NCI-H82 treated with DMSO at 0.1 percent for 48 hours (cell line): ENCODE data around the gene CALCOCO1.
"Not testable (repeated sequence)": the region's sequence is repeated elsewhere in the genome, so short reads cannot be mapped to it uniquely, and the experiment has no call there.

Source experiments
- DNase-seq: peaks from one replicate; lab custom pipeline; 2025; ENCODE audit not compliant: unreplicated experiment; lab: John Stamatoyannopoulos, UW

CALCOCO1 gene

DNA sequence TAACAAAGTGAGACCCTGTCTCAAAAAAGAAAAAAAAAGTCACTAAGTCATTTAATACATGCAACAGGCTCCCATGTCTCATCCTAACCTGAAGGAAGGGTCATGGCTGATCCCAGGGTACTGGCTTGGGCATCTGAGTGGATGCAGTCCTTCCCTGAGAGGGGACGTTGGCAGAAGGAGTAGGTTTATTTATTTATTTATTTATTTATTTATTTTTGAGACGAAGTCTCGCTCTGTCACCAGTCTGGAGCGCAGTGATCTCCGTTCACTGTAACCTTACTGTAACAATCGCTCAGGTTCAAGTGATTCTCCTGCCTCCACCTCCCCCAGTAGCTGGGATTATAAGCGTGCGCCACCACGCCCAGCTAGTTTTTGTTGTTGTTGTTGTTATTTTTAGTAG, 7.2 kb upstream of the CALCOCO1 start:
- no peak for DNase-seq

DNA sequence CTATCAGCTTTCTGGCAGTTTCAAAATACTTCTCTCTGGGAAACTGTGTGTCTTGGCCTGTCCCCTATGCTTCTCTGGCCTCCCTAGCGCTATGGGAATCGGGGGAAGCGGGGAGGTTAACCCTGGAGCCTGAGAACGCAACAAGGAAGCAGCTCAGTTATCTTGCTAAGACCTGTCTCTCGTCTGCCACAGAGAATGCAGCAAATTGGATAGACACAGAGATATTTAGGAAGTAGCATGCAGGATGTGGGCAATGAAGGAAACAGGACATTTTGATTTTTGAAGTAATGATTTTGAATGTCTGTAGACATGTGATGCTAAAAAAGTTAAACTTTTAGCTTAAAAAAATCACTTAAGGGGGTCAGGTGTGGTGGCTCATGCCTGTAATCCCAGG, 6.6 kb upstream of the CALCOCO1 start:
- no peak for DNase-seq

DNA sequence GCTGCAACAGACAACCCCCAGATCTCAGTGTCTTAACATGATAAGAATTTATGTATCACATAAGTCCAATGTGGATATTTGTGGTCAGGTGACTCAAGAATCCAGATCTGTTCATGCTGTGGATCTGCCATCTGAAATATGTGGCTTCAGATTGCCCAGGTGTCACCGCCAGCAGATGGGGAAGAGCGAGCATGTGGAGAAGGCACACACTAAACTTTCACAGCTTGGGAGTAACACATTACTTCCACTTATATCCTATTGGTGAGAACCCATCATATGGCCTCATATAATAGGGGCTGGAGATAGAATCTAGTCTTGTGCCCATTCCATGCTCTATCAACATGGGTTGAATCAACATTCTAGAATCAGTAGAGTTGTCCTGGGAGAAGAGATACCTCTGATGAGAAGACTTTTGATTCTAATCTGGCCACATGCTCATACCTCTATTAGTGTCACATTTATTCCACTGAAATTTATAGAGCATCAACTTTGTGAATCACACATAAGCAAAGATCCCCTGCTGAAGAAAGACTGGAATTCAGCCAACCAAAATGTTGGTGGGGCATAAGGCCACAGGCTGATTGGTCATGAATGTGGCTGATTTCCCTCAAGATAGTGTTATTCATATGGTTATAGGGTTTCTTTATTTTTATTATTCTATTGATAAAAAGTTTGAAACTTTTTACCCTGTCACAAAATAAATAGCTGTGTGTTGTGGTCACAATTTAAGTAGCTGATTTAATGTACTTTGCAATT, 6.0 kb upstream of the CALCOCO1 start:
- no peak for DNase-seq

DNA sequence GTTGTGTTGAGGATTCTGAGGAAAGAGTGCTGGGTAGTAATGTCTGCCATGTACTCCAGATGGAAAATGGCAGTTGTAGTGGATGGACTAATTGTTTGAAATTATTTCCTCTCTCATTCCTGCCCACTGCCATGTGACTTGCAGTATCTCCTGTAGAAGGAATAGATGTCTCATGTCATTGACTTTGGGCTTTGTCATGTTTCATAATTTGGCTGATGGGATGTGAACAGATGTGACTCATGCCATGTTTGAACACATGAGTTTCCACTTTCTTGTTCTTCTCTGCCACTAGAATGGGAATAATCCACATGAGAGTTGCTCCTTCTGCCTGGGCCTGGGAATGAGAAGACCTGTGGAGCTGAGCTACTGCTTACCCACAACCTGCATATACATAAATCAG, 2.4 kb upstream of the CALCOCO1 start:
- no peak for DNase-seq

DNA sequence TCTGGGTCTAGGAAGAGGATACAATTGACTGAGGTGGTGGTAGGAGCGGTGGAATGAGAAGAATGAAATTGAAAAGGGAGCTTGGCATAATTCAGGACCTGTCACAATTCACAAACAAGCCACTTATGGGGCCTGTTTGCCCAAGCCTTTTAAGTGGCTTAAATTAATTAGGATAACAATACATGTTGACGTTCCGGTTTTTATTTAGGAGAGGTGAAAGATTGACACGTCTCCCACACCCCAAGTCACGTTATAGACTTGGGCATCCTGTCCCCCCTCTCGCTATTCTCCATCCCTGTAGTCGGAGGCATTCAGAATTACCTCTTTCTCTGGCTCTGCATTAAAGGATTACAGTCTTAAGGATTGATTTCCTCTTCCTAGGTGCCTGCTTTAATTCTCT, 954 bp upstream of the CALCOCO1 start:
- no peak for DNase-seq

DNA sequence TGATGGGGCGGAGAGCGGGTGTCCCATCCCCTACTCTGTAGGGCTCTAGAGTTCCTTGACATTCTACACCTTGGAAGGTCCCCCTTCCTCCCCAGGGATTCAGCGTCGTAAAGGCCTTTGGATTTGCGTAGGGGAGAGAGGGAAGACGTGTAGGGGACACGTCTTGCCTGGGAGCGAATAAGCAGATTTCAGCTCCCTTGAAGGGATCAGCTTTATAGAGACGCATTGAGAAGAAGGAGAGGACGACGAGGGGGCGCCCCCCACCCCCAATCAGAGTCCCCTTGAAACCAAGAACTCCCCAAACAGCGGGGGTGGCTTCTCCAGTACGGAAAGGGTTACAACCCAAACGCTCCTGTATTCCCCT, 324 bp downstream of the CALCOCO1 start:
- DNase-seq = no peak

DNA sequence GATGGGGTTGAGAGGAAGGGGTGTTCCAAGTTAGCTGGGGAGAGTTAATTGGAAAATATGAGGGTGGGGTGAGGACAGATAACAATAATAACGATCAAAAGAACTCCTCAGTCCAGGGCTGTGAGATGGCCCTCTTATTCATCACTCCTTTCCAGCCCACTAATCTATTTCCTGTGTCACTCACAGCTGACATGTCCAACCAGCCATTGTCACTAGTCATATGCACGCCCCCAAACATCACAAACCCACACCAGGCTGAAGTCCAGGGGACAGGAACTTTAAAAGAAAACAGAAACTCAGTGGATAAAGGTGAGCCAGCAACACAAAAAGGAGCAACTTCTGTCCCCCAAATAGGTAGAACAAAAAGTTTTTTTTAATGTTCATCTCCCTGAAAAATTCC, 911 bp downstream of the CALCOCO1 start:
- no peak for DNase-seq

DNA sequence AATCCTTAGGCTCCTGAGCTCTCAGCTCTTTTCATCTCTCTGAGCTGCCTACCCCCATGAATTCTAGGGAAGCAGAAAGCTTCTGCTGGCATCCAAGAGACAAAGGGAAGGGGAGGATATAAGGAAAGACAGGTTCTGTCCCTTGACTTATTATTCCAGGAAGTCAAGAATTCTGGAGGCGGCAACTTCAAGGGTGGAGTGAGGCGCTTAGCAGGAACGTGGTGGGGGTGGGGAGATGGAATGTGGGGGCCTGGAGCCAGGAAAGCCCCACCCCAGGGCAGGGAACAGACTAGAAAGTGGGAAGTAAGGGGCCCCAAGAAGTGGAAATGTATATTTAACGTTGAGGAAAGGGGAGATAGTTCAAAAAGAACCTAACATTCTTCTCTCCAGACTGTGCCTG, 1.4 kb downstream of the CALCOCO1 start:
- DNase-seq = no peak

DNA sequence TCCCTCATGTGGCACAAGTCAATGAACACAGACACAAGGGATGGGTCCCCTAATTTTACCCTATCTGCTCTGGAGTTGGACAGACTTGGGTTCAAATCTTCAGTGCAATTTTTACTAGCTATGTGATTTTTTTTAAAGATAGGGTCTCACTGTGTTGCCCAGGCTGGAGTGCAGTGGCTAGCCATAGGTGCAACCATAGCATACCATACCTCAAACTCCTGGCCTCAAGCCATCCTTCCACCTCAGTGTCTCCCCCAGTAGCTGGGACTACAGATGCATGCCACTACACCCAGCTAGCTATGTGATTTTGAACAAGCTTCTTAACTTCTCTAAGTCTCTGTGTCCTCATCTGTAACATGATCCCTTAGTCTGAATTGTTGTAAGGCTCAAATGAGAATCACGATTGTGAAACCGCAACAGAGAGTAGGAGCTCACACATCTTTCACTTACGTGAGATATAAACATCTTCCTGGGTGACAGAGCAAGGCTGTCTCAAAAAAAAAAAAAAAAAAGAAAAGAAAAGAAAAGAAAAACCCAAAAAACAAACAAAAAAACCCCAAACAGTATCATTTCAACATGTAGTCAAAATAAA, 4.7 kb downstream of the CALCOCO1 start:
- DNase-seq = no peak

DNA sequence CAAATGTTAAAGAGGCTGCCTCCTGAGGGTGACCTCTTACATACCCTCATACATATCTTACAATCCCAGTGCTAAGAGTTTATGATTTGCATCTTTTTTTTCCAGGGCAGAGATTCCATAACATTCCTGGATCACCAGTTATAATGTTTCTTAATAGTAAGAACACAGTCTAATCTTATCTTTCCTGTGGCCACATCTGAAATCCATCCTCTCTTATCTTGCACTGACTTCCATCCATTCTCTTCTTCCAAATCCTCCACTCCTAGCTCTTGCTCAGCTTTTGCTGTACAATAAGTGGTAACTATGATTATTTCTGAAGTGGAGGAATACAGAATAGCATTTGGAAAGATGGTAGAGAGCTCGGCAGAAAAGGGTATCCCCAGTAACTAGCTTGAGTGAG, 6.3 kb downstream of the CALCOCO1 start:
- DNase-seq = no peak

DNA sequence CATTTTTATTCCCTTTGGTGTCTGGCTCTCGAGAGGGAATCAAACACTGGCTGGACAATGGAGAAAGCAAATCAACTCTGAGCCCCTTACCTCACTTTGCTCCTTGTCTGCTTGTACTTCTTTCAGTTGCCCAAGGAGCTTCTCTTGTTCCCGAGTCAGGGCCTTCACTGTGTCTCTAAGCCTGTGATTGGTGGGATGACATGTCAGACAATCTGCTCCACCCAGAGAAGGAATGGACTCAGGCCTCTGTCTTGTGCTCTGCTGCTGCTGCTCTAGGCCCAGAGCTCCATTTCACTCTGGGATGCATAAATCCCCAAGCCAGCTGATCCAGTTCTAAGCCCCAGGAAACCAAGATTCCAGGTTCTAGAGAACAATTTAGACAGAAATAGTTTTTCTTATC, 7.6 kb downstream of the CALCOCO1 start:
- no peak for DNase-seq

DNA sequence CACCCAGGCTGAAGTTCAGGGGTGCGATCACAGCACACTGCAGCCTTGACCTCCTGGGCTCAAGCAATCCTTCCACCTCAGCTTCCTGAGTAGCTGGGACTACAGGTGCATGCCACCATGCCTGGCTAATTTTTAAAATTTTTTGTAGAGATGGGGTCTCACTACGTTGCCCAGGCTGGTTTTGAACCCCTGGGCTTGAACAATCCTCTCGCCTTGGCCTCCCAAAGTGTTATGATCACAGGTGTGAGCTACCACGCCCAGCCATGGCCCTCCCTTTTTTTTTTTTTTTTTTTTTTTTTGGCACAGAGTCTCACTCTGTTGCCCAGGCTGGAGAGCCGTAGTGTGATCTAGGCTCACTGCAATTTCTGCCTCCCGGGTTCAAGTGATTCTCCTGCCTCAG, 8.7 kb downstream of the CALCOCO1 start:
- not testable (repeated sequence) for DNase-seq

DNA sequence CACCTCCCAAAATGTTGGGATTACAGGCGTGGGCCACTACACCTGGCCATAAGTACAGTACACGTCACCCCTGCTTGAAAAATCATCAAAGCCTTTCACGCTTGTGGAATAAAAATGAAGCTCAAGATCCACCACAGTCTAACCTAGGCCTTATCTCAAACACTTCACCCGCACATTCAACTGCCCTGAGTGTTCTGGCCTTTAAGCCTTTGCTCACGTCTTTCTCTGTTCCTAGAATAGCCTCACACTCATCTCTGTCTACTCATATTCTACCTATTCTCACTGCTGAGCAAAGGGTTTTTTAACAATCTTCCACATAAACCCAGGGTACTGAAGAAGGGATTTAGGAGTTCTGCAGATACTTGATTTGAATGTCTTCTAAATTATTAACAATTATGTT, 9.9 kb downstream of the CALCOCO1 start:
- DNase-seq = no peak

DNA sequence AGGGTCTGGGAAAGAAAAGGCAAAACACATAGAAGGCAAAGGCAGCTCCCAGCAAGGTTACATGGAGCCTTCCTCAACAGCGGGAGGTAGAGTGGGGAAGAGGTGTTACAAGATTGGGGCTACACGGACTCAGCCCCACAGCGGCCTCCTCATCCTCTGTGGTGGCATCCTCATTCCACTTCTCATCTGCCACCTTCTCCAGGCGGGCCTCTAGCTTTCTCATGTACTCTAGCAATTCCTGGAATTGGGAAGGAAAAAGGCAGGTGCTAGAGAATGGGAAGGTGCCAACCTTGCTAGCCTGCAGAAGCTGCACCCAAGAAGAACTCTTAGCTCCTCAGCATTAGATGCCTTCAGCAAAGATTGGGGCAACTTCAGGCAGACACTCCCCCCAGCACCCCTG, 13.2 kb downstream of the CALCOCO1 start:
- DNase-seq = no peak

DNA sequence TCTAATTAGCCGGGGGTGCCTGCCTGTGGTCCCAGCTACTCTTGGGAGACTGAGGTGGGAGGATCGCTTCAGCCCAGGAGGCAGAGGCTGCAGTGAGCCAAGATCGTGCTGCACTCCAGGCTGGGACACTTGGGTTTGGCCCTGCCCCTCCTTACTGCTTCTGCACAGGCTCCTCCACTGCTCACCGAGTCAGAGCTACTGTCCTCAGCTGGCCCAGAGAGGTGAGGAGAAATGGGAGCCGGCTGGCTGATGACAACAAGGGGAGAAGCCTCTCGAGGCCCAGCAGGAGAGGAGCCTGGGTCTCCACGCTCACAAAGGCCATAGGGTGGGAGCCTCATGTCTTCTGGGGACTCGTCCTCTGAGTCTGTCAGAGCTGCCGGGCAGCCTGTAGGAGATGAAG, 13.7 kb downstream of the CALCOCO1 start:
- DNase-seq = no peak

DNA sequence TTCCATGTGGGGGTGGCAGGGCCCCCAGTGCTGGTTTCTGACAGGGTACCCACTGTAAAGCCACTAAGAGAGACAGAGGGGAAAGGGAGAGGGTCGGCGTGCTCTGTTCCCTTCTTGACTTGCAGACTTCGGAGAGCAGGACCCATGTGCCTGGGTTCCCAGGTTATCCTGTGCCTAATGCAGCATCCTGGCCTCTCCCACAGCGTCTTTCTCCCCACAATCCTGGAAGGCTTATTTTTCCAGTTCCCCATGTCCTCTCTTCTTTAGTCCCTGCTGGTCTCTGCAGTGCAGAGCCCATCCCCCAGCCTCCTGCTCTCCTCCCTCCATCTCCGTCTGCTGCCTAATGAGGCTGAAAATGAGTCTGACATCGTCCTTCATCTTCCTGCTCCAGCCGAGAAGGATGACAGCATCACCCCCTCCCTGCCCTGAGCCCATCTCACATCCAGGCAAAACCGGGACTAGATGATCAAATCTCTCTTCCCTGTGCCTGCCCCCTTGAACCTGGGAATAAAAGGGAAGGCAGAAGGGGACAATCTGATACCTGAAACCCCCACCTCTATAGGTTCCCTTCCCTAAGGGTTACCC, 15.1 kb downstream of the CALCOCO1 start:
- no peak for DNase-seq

DNA sequence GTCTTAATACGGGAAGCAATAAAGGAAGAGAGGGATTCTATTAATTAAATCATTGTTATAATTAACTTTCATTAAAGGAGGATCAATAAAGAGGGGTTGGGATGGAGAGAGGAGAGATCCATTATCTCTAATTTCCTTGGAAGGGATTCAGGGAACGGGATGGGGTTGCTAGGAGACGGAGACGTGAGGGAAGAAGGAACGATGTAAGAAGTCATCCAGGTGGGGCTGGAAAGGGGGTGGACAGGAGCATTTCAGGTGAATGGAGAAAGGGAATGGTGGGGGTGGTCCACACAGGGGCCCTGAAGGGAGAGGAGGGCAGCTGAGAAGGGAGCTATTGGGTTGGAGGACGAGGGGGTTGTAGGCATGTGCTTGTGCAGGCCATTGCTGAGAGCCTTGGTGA, 17.2 kb downstream of the CALCOCO1 start:
- DNase-seq = no peak

DNA sequence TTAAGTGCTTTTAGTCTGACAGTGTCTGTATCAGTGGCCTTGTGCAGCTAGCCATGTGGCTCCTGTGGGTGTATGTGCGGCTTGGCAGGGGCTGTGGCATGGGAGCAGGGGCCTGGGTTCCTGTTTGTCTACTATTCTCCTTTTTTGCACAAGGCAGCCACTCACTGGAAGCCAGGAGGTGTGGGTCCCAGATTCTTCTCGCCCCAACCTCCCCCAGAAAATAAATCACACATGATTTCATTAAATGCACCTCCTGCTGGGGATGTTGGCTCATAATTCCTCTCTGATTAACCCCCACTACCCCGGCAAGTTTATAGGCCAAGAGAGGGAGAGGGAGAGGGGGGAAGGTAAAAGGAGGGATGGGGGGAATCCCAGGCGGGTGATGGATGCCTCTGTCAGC, 17.6 kb downstream of the CALCOCO1 start:
- DNase-seq = no peak

DNA sequence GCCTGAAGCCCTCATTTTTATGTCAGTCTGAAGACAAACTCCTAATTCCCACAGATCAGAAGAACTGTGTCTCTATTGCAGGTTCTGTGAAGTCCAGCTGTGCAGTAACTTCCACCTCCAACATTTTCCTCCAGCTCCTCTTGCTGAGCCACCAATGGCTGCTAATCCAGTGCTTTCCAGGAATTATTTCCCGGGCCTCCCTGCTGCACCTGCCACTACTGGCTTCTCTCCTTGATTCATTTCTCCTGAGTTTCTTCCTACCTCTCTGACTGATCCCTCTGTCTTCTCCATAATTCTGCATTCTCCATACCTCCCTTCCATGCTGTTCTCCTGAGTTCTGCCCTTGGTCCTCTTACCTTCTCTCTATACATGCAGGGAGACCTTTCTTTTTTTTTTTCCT, 21.2 kb downstream of the CALCOCO1 start:
- DNase-seq = no peak

DNA sequence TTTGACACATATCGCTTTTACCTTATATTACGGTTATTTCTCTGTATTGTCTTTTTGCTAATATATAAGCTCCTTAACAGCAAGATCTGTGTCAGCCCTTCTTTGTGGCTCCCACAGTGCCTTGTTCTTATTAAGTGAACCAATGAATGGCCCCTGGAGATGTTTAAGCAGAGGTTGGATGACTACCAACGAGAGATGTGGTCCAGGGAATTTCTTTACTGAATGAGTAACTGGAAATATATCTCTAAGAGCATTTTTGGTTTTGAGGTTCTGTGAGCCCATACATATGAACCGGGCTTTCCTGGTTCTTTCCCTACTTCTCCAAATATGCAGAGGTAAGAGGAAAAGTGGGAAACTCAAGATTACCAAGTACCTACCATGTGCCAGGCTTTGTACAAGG, 23.5 kb downstream of the CALCOCO1 start:
- DNase-seq = no peak

DNA sequence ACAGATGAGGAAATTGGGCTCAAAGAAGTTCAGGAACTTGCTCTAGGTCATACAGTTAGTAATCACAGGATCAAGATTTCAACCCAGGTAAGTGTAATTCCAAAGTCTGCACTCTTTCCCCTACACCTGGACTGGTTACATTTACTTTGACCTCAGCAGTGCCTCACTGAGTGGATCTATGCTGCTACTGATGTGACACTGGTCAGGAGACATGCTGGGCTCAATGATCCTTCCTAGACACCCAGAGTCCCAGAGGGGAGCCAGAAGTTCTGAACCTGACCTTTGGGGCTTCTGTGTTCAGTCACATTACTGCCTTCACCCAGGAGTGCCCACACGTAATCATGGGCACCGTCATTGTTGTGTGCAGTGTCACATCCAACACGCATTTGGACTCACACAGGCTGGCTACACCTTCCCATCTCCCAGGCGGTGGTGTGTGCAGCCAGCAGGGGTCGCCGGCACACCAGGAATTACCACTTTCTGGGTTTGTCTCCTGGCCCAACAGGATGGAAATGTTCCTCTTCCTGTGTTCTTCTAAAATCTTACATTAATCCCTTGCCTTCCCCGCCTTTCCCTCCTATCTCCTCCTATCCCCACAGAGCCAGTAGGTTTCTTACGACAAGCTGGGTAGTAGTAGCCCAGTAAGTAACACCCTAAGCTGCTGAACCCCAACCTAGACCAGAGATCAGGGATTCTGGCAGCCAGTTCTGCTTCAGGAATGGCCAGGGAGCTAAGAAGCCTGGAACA, 25.6 kb downstream of the CALCOCO1 start:
- DNase-seq = peak; percentile 66

DNA sequence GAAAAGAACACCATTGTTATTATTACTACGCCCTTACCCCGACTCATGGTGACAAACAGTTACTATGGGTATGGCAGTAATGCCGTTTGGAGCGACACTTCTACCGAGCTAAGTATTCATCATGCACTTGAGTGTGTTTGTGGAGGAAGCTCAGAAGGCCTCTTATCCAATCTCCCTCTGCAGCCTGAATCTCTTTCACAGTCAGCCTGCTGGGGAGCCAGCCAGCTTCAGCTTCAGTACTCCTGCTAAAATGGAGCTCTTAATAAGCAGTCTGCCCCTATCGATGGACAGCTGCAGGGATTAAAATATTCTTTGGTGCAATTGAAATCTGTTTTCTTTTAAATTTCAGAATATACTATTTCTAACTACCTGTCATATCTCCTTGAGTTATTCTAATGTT, 26.7 kb downstream of the CALCOCO1 start:
- DNase-seq = no peak
